HL-60/S4 treated with retinoic acid at 250 ng/mL for 4 days and 3 days (cell line): ENCODE measurements around the gene STK17A.
"Not testable (repeated sequence)": the region's sequence is repeated elsewhere in the genome, so short reads cannot be mapped to it uniquely, and the experiment has no call there.

Experiments
- in situ Hi-C: fragments of 300-500 bp; cut with MboI; formaldehyde crosslinking; loops from 2 replicates; pipeline ENCODE4 v1.7.0; 2022; ENCODE audit warnings: low sequenced_read_pairs

The STK17A gene

DNA sequence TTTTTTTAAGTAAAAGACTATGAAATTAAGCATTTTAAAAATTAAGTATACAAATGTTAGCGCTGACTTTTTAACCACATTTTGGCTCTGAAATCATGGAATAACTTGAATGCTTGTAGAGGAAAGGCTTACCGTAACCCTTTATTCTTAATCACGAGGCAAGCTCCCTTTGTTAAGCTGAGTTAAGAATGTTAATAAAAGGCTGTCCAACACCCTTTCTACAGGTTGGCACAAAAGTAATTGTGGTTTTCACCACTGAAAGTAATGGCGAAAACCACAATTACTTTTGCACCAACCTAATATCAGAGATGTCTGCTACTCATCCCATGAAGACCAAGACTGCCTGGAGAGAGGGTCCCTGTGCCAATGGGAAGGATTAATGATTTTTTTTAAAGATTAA is 70.6 kb downstream of the STK17A start:
- in situ Hi-C loops, result no loop called here

DNA sequence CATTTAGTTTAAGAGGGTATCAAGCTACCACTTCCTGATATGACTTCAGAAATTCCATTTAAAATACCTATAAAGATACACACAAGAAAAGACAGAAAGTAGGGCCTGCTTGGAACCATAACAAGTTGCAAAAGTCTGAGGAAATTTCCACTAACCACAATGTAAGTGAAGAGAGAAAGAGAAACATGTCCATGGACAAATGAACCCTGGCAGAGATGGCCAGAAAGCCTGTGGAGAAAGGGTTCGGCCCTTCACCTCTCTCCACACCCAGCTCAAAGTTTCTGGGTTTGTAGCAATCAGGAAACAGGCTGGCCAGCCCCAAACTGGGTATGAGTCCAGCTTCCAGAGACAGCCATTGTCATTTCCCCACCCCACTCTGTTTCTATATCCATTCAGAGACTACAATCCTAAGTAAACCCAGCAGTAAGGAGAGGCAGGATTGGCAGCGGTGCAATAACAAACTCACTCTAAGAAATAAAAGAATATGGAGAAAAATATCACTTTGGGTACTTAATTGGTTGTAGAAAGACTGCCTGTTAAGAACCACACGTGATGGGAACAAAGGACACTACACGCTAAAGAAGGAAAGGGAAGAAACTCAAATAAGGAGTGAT is 71.1 kb downstream of the STK17A start:
- in situ Hi-C loops, result no loop called here

DNA sequence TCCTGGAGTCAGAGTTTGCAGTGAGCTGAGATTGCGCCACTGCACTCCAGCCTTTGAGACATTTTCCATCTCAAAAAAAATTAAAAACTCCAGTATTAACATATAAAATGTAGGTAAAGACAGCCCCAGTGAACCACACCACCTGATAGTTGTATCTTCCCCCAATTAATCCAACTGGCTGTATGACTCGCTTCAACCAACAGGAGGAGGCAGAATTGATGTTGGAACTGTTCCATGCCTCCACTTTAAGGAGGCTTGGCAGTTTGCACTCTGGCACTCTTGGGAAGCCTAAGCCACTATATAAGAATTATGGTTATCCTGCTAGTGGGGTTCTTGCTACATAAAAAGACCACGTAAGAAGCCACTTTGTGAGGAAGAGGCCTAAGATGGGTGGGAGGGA is 72.7 kb downstream of the STK17A start:
- in situ Hi-C loops, result no loop called here

DNA sequence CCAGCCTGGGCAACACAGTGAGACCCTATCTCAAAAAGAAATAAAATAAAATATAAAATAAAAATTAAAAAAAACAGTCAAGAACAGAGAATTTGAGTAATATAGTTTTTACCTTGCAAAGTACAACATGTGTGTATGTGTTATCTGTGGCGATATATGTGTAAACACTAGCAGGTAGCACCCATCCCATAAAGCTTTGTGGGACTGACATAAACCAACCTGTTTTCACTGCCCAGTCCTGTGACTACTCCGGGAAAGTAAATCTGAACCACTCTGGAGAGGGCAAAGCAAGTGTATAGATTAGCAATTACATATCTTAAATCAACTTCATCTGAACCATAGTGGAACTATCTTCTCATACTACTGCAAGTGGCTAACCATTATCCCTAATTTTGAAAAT is 74.1 kb downstream of the STK17A start:
- in situ Hi-C loops, result no loop called here

DNA sequence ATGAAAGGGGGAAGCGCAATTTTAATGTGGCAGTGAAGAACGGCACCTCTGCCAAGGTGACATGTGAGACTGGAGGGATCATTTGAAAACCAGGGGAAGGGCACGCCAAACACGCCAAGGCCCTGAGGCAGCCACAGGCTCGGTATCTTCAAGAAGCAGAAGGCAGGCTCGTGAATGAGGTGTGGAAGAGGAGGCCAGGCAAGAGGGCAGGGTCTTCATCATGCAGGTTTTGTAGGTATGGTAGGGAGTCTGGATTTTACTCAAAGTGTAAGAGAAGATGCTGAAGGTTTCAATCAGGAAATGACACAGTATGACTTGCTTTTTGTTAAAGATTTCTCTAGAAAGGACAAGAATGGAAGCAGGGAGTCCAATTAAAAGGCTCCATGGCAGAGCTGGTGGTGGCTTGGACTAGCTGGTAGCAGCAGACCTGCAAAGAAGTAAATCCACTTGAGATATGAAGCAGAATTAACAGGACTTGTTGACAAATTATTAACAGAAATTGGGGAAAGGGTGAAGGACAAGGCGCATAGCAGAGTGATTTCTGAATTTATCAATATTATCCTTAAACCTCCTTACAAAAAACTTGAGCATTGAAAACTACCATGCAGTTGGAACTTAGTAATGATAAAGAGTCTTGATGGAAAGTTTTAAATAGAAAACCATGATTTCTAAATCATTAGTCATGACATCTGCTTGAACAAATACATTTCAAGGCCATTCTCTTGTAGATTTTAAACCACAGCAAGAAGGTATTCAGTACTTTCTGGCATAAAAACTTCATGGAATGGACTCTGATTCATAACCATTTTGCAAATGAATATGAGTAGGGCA is 76.0 kb downstream of the STK17A start:
- in situ Hi-C loops, result no loop called here

DNA sequence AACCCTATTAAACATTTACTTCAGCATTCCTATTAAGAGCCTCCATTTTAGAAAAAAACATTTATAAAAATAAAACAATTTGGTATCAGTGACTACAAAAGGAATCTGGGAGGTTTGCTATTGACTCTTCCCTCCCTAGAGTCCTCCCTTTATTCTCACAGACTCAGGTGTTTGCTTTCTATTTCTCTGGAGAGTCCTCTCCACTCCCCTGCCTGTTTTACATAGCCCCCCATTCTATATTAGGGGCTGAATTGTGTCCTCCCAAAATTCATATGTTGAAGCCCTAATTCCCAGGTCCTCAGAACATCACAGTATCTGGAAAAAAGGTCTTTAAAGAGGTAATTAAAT is 76.6 kb downstream of the STK17A start:
- in situ Hi-C loops, result no loop called here

- in situ Hi-C loops, result no loop called here
Measured at GRCh38 chr7:43660141-43660540, 77.2 kb downstream of the STK17A start.

DNA sequence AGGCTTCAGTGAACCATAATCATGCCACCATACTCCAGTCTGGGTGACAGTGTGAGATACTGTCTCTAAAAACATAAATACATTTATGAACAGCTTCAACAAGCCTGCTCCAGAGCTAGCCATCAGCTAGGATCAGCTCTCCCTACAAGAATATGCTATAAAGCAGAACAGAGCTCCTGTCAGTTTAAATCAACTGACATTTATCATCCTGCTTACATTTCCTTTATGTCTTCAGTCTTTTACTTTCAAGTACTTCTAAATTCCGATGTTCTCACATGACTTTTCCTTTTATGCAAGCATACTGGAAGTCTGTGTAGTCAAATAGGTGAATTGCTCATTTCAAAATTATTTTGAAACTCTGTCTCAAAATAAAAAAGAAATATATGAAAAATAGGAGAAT is 81.8 kb downstream of the STK17A start:
- in situ Hi-C loops, result no loop called here

GRCh38 chr7:43666938-43667337 is 84.0 kb downstream of the STK17A start:
- in situ Hi-C loops, result no loop called here

DNA sequence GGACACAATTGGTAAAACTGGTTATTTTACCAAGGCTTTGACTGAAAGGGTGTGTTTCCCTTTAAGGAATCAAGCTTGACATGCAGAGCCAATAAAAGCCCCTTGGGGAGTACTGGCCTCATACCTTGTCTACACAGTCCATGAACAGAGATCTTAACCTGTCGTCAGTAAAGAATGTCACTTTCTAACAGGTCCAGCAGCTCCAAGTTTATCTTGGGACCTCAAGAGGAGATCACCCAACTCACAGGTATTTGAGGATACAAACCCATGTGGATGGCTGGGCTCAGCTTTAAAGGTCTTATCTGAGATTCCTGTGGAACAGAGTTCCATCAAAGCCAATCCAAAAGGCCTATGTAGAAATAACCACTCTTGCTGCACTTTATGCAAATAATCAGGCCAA is 85.1 kb downstream of the STK17A start:
- in situ Hi-C loops, result no loop called here

DNA sequence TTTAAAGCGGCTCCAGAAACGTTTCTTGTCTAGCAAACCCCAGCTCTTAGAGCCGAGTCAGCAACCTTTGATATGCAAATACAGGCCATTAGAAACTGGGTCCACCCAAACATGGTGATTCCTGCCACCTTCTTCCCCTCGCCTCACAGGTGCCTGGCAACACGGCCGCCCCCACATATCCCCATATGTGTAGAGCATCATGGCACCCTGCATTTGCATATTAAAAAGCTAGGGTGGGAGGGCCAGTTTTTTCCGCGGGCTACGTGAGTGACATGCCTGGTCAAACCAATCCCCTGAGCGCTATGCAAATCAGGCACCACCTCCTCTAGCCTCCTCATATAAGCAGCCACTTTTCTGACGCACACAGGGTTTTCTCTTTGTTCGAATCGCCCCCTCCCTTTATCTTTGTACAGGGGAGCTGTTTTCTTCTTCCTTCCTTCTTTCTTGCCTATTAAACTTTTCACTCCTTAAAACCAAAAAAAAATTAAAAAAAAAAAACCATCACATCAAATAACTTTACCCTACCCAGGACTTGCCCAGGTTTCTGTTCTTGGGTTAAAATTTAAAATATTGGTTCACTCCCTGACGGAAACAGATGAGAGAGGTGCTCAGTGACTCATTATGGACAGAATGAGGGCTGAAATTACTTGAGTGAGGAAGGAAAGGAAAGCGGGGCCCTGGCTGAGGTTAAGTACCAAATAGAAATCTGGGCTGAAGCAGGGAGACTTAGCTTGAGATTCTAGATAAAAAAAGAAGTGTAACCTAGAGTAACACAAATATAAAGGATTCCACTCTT is 86.6 kb downstream of the STK17A start:
- in situ Hi-C loops, result no loop called here

DNA sequence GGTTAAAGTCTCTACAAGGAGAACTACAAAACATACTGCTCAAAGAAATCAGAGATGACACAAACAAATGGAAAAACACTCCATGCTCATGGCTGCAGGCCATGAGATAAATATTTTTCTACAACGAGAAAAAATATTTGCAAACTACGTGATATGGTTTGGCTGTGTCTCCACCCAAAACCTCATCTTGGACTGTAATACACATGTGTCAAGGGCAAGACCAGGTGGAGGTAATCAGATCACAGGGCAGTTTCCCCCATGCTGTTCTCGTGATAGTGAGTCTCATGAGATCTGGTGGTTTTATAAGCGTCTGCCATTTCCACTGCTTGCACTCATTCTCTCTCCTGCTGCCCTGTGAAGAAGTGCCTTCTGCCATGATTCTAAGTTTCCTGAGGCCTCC is 88.6 kb downstream of the STK17A start:
- in situ Hi-C loops, result no loop called here

GRCh38 chr7:43673243-43673976 is 90.5 kb downstream of the STK17A start:
- in situ Hi-C loops, result not testable (repeated sequence)

GRCh38 chr7:43674559-43675436 is 91.9 kb downstream of the STK17A start:
- in situ Hi-C loops, result no loop called here
